Stimulated activated naive B cell treated with anti-CD40 and anti-IgM and Interleukin-4, amounts not matched to agents 10 μg/mL and 1 μg/mL and 100 μg/mL, for 72 hours (primary cell): ENCODE results near the gene DYSF.

Source experiments
- ATAC-seq, 2 donors: fragments of 150-1000 bp; cut with Tn5 transposase; replicated peaks; 2 replicates each; pipeline ENCODE4 v1.10.0; 2021; ENCODE audit warnings: moderate library complexity in 1 of 2
- DNase-seq: peaks from one replicate; pipeline ENCODE4 v3.0.0; 2021
- H3K27ac Mint-ChIP-seq: one replicate; pipeline ENCODE4 v1.8.0; 2022; ENCODE audit warnings: mild to moderate bottlenecking, mixed read lengths
- H3K27me3 Mint-ChIP-seq, 2 donors: one replicate each; pipeline ENCODE4 v1.8.0; 2022; ENCODE audit warnings: mixed read lengths in 2 of 2
- H3K36me3 Mint-ChIP-seq, 2 donors: one replicate each; pipeline ENCODE4 v1.8.0; 2022; ENCODE audit warnings: mixed read lengths in 2 of 2, mild to moderate bottlenecking in 1 of 2
- H3K4me1 Mint-ChIP-seq, 2 donors: one replicate each; pipeline ENCODE4 v1.8.0; 2022; ENCODE audit warnings: mixed read lengths in 2 of 2, mild to moderate bottlenecking in 1 of 2
- H3K4me3 Mint-ChIP-seq, 2 donors: one replicate each; pipeline ENCODE4 v1.8.0; 2022; ENCODE audit warnings: mild to moderate bottlenecking in 2 of 2, mixed read lengths in 2 of 2, moderate library complexity in 1 of 2
- H3K9me3 Mint-ChIP-seq, 2 donors: one replicate each; pipeline ENCODE4 v1.8.0; 2022; ENCODE audit warnings: mixed read lengths in 2 of 2, mild to moderate bottlenecking in 1 of 2

The DYSF gene

GRCh38 chr2:71570951-71571460 lies 117.6 kb downstream of the DYSF start:
- H3K4me3 Mint-ChIP-seq, result no peak overlapping the region
- no peak for DNase-seq
- H3K4me1 Mint-ChIP-seq, result no peaks in the 10 kb centered on the region
- H3K9me3 Mint-ChIP-seq, result no peaks in the 10 kb centered on the region
- H3K36me3 Mint-ChIP-seq, result no peaks in the 10 kb centered on the region
- no peak for ATAC-seq
- H3K27ac Mint-ChIP-seq, result no peak overlapping the region
- H3K27me3 Mint-ChIP-seq, result no peaks in the 10 kb centered on the region

- no peak for ATAC-seq
- Mint-ChIP-seq H3K4me3 (no peak overlapping the region), H3K9me3 (no peaks in the 10 kb centered on the region), H3K4me1 (no peaks in the 10 kb centered on the region), H3K27ac (no peak overlapping the region), H3K36me3 (no peaks in the 10 kb centered on the region), H3K27me3 (no peaks in the 10 kb centered on the region)
- no peak for DNase-seq
Measured at GRCh38 chr2:71571945-71572344, 118.6 kb downstream of the DYSF start.

- Mint-ChIP-seq H3K4me3 (no peak overlapping the region), H3K27me3 (peaks cover 0 to 5% of the 10 kb centered on the region in 2 donors), H3K9me3 (no peaks in the 10 kb centered on the region), H3K4me1 (no peaks in the 10 kb centered on the region), H3K27ac (no peak overlapping the region), H3K36me3 (no peaks in the 10 kb centered on the region)
- no peak for ATAC-seq
- no peak for DNase-seq
Measured at GRCh38 chr2:71575966-71576365, 122.6 kb downstream of the DYSF start.

GRCh38 chr2:71576541-71576940 lies 123.2 kb downstream of the DYSF start:
- Mint-ChIP-seq H3K27ac (no peak overlapping the region), H3K4me1 (no peaks in the 10 kb centered on the region), H3K9me3 (no peaks in the 10 kb centered on the region), H3K27me3 (peaks cover 0 to 5% of the 10 kb centered on the region in 2 donors), H3K4me3 (no peak overlapping the region), H3K36me3 (no peaks in the 10 kb centered on the region)
- no peak for DNase-seq
- no peak for ATAC-seq

GRCh38 chr2:71577209-71577608 lies 123.8 kb downstream of the DYSF start:
- no peak overlapping the region for H3K4me3 Mint-ChIP-seq
- H3K9me3 Mint-ChIP-seq, result no peaks in the 10 kb centered on the region
- ATAC-seq (no peak), DNase-seq (no peak)
- H3K4me1 Mint-ChIP-seq, result no peaks in the 10 kb centered on the region
- H3K27ac Mint-ChIP-seq, result no peak overlapping the region
- H3K36me3 Mint-ChIP-seq, result no peaks in the 10 kb centered on the region
- peaks cover 0 to 5% of the 10 kb centered on the region in 2 donors for H3K27me3 Mint-ChIP-seq

GRCh38 chr2:71578767-71579342 lies 125.5 kb downstream of the DYSF start:
- no peaks in the 10 kb centered on the region for H3K4me1 Mint-ChIP-seq
- ATAC-seq (no peak), DNase-seq (no peak)
- H3K4me3 Mint-ChIP-seq, result no peak overlapping the region
- no peaks in the 10 kb centered on the region for H3K36me3 Mint-ChIP-seq
- H3K9me3 Mint-ChIP-seq, result no peaks in the 10 kb centered on the region
- no peak overlapping the region for H3K27ac Mint-ChIP-seq
- H3K27me3 Mint-ChIP-seq, result peaks cover 0 to 5% of the 10 kb centered on the region in 2 donors

- H3K27me3 Mint-ChIP-seq, result peaks cover 0 to 5% of the 10 kb centered on the region in 2 donors
Measured at GRCh38 chr2:71581026-71581425, 127.7 kb downstream of the DYSF start.

GRCh38 chr2:71583876-71584275 lies 130.5 kb downstream of the DYSF start:
- ATAC-seq, result no peak

More at GRCh38 chr2:71581026-71581425, 127.7 kb downstream of the DYSF start:
- Mint-ChIP-seq H3K27ac (no peak overlapping the region), H3K4me3 (no peak overlapping the region), H3K9me3 (no peaks in the 10 kb centered on the region), H3K36me3 (no peaks in the 10 kb centered on the region), H3K4me1 (no peaks in the 10 kb centered on the region)
- DNase-seq (no peak), ATAC-seq (no peak)

GRCh38 chr2:71586471-71586870 lies 133.1 kb downstream of the DYSF start:
- Mint-ChIP-seq H3K27me3 (no peaks in the 10 kb centered on the region), H3K27ac (no peak overlapping the region), H3K36me3 (no peaks in the 10 kb centered on the region), H3K9me3 (no peaks in the 10 kb centered on the region), H3K4me1 (no peaks in the 10 kb centered on the region), H3K4me3 (no peak overlapping the region)
- DNase-seq (no peak), ATAC-seq (no peak)

More at GRCh38 chr2:71583876-71584275, 130.5 kb downstream of the DYSF start:
- Mint-ChIP-seq H3K27ac (no peak overlapping the region), H3K4me1 (no peaks in the 10 kb centered on the region), H3K9me3 (no peaks in the 10 kb centered on the region), H3K36me3 (no peaks in the 10 kb centered on the region), H3K27me3 (no peaks in the 10 kb centered on the region), H3K4me3 (no peak overlapping the region)
- no peak for DNase-seq

- Mint-ChIP-seq H3K4me3 (no peak overlapping the region), H3K27me3 (no peaks in the 10 kb centered on the region), H3K4me1 (no peaks in the 10 kb centered on the region), H3K36me3 (no peaks in the 10 kb centered on the region), H3K9me3 (no peaks in the 10 kb centered on the region), H3K27ac (no peak overlapping the region)
- ATAC-seq (no peak), DNase-seq (no peak)
Measured at GRCh38 chr2:71587509-71588073, 134.2 kb downstream of the DYSF start.

- Mint-ChIP-seq H3K4me1 (no peaks in the 10 kb centered on the region), H3K27me3 (no peaks in the 10 kb centered on the region), H3K4me3 (no peak overlapping the region), H3K27ac (no peak overlapping the region), H3K9me3 (no peaks in the 10 kb centered on the region), H3K36me3 (no peaks in the 10 kb centered on the region)
- ATAC-seq, result no peak
- no peak for DNase-seq
Measured at GRCh38 chr2:71588497-71589170, 135.3 kb downstream of the DYSF start.

GRCh38 chr2:71589763-71590162 lies 136.4 kb downstream of the DYSF start:
- peaks cover 0 to 3% of the 10 kb centered on the region in 2 donors for H3K27me3 Mint-ChIP-seq
- no peak overlapping the region for H3K4me3 Mint-ChIP-seq
- no peak overlapping the region for H3K27ac Mint-ChIP-seq
- H3K36me3 Mint-ChIP-seq, result no peaks in the 10 kb centered on the region
- no peaks in the 10 kb centered on the region for H3K4me1 Mint-ChIP-seq
- H3K9me3 Mint-ChIP-seq, result no peaks in the 10 kb centered on the region
- no peak for DNase-seq
- ATAC-seq, result no peak

GRCh38 chr2:71591044-71591443 lies 137.7 kb downstream of the DYSF start:
- Mint-ChIP-seq H3K27ac (no peak overlapping the region), H3K4me3 (no peak overlapping the region), H3K4me1 (no peaks in the 10 kb centered on the region), H3K9me3 (no peaks in the 10 kb centered on the region), H3K36me3 (no peaks in the 10 kb centered on the region), H3K27me3 (peaks cover 0 to 4% of the 10 kb centered on the region in 2 donors)
- ATAC-seq (no peak), DNase-seq (no peak)

- no peak for DNase-seq
- H3K4me1 Mint-ChIP-seq, result no peaks in the 10 kb centered on the region
- H3K27me3 Mint-ChIP-seq, result peaks cover 0 to 9% of the 10 kb centered on the region in 2 donors
- ATAC-seq, result no peak
- H3K4me3 Mint-ChIP-seq, result no peak overlapping the region
- H3K36me3 Mint-ChIP-seq, result no peaks in the 10 kb centered on the region
- no peak overlapping the region for H3K27ac Mint-ChIP-seq
- H3K9me3 Mint-ChIP-seq, result no peaks in the 10 kb centered on the region
Measured at GRCh38 chr2:71592181-71592711, 138.9 kb downstream of the DYSF start.

- no peak for ATAC-seq
- no peaks in the 10 kb centered on the region for H3K36me3 Mint-ChIP-seq
- no peaks in the 10 kb centered on the region for H3K9me3 Mint-ChIP-seq
- H3K27ac Mint-ChIP-seq, result no peak overlapping the region
- peaks cover 8 to 18% of the 10 kb centered on the region in 2 donors for H3K27me3 Mint-ChIP-seq
- H3K4me1 Mint-ChIP-seq, result no peaks in the 10 kb centered on the region
- DNase-seq, result no peak
- H3K4me3 Mint-ChIP-seq, result no peak overlapping the region
Measured at GRCh38 chr2:71595569-71595968, 142.2 kb downstream of the DYSF start.
